Right lung (tissue), 10 donors: ENCODE results near the gene PINLYP. TPM values are rescaled to one million over a fixed set of nuclear protein-coding genes. Genes with fewer than 3 reads are reported as not detected.

Experiments used
- DNase-seq, 2 donors: peaks; one replicate each; pipeline ENCODE4 v3.0.0-alpha.2; 2013
- long read RNA-seq, 8 donors: transcript quantifications; one replicate each; lab custom pipeline, GENCODE V29; 2026
- polyA plus RNA-seq, 5 donors: library from polyadenylated mRNA; unstranded; fragments of 120-200 nt; gene quantifications; one replicate each; pipeline versions ENCODE4 v1.2.1 to v1.2.3, GENCODE V29; 2013; ENCODE audit warnings: inconsistent platforms in 1 of 5, low replicate concordance in 1 of 5; ENCODE audit not compliant: insufficient read length in 5 of 5, insufficient read depth in 1 of 5

Gene PINLYP
- polyA plus RNA-seq, result 10 to 100 TPM; 17.1 to 20.5 (median 18.2) TPM
- long read RNA-seq, donor 1, partial matches to known transcripts, result 0 of 9 reads
- long read RNA-seq, donor 1, other reads (novel, unspliced or antisense), result 0 of 9 reads
- long read RNA-seq, donor 2, partial matches to known transcripts, result 0 of 3 reads
- long read RNA-seq, donor 2, other reads (novel, unspliced or antisense), result 0 of 3 reads
- long read RNA-seq, donor 3, partial matches to known transcripts, result 8 of 14 reads
- long read RNA-seq, donor 3, other reads (novel, unspliced or antisense), result 0 of 14 reads
- long read RNA-seq, donor 4, partial matches to known transcripts, result 0 of 7 reads
- long read RNA-seq, donor 4, other reads (novel, unspliced or antisense), result 0 of 7 reads
- long read RNA-seq, donor 5, transcript PINLYP-205 (4 exons, 557 nt), result major isoform, 7 of 19 reads
- long read RNA-seq, donor 5, transcript PINLYP-203 (4 exons, 569 nt), result minor isoform, 6 of 19 reads
- long read RNA-seq, donor 5, transcript PINLYP-204 (3 exons, 706 nt), result minor isoform, 6 of 19 reads
- long read RNA-seq, donor 5, partial matches to known transcripts, result 0 of 19 reads
- long read RNA-seq, donor 5, other reads (novel, unspliced or antisense), result 0 of 19 reads
- long read RNA-seq, donor 6, transcript PINLYP-205 (4 exons, 557 nt), result major isoform, 10 of 19 reads
- long read RNA-seq, donor 6, transcript PINLYP-204 (3 exons, 706 nt), result minor isoform, 8 of 19 reads
- long read RNA-seq, donor 6, partial matches to known transcripts, result 0 of 19 reads
- long read RNA-seq, donor 6, other reads (novel, unspliced or antisense), result 0 of 19 reads
- long read RNA-seq, donor 7, partial matches to known transcripts, result 0 of 7 reads
- long read RNA-seq, donor 7, other reads (novel, unspliced or antisense), result 0 of 7 reads
- long read RNA-seq, donor 8, partial matches to known transcripts, result 0 of 6 reads
- long read RNA-seq, donor 8, other reads (novel, unspliced or antisense), result 0 of 6 reads

DNA sequence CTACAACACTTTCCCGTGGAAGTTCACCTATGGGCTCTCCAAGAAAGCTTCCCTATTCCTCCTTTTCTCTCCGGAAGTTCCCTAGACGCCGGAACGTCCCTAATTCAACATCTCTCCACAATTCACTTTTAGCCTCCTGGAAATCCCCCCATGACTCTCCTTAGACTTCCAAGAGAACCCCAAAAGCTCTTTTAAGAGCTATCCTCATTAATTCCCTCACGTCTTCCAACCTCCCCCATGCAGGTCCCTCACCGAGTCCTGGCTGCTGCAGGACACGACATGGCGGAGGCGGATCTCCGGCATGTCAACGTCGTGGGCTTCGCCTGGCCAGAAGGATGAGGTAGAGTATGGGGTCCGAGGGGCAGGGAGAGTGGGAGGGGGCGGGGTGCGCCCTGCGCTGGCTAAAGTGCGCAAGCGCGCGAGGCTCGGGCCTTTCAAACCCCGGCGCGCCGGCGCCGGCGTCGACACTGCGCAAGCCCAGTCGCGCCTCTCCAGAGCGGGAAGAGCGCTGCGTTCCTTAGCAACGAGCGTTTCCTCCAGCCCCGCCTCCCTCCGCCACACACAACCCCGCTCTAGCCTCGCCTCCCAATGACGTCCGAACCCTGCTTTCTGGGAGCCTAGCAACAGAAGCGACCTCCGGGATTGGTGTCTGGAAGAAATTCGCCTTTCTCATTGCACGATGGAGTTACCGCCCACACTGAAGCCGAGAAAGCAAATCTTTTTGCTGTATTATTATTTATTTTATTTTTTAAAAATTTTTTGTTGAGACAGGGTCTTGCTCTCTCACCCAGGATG is at the start of gene PINLYP, which contains the start of gene XRCC1:
Gene PINLYP, plus strand, starts transcription at position 646 of the 795 bp plus-strand sequence. CDS start 1,391 bp downstream, outside the sequence.
Gene XRCC1, minus strand, starts transcription at position 372 of the 795 bp plus-strand sequence. Its CDS starts 69 bp downstream, at position 303.
- peak; percentile 98 to 99 for DNase-seq

DNA sequence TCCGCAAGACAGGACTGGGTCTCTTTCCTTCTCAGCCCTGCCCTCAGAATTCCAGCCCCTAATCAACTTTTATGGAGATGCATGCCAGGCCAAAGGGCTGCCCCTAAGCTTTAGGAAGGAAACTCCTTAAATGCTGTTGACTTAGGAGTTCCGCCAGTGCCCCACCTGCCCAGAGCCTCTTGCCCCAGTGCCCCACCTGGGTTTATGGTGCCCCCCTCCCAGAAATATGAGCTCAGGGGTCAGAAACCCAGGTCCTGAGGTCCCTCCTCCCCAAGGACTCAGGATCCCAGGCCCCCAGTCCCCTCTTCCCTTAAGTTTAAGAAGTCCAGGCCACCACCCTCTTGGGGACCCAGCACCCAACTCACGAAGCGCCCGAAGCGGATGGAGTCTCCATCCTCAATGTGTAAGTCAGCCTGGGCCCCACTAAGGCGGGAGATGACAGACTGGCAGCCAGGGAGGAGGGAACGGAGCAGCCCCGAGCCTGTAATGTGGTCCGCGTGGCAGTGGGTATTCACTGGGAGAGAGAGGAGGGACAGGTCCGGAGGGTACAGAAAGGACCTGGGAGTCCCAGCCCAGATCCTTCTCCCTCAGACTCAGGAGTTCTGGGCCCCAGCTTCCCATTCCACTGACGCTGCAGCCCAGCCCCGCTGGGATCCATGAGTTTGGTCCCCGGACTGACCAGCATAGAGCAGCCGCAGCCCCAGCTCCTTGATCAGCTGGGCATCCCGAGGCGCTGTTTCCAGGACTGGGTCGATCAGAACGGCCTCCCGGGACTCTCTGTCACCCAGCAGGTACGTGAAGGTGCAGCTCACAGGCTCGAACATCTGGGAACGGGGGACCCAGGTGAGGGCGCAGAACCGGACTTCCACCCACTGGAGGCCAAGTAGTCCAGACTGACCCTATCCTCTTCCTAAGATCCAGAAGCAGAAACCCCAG is 49.5 kb upstream of the PINLYP start:
- no peak for DNase-seq

DNA sequence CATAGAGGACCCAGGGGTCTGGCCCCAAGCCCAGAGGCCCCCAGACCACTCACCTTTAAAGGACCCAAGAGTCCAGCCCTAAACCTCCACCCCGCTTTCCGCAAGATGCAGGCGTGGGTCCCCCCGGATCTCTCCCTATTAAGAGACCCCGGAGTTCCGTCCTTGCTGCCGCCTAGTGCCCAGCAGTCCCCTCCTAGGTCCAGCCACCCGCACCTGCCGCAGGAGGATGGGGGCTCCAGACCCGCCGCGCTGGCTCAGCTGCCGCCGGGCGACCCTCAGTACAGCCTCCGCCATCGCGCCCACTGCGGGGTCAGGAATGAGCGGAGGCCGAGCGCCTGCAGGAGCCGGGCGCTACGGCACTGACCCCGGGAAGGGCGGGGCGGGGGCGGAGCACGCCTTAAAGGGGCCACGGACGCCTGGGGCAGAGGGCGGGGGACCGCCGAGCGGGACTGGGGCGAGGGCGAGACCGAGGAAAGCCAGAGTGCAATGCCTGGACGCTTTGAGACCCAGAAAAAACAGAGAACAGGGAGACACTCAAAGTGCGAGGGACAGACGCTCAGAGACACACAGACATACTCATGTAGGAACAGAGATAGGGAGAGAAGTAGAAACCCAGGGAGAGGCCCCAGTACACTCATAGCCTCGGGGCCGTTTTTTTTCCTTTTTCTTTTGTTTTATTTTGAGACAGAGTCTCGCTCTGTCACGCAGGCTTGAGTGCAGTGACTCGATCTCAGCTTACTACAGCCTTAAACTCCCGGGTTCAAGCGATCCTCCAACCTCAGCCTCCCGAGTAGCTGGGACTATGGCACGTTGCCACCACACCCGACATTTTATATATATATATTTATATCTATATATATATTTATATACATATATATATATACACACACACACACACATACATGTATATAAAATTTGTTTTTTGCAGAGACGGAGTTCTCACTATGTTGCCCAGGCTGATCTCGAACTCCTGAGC is 48.4 kb upstream of the PINLYP start, which contains the start of gene ETHE1:
Gene ETHE1, minus strand, starts transcription at position 318 of the 976 bp plus-strand sequence. Its CDS starts 24 bp downstream, at position 294.
- DNase-seq, result peak; percentile 60 to 71

DNA sequence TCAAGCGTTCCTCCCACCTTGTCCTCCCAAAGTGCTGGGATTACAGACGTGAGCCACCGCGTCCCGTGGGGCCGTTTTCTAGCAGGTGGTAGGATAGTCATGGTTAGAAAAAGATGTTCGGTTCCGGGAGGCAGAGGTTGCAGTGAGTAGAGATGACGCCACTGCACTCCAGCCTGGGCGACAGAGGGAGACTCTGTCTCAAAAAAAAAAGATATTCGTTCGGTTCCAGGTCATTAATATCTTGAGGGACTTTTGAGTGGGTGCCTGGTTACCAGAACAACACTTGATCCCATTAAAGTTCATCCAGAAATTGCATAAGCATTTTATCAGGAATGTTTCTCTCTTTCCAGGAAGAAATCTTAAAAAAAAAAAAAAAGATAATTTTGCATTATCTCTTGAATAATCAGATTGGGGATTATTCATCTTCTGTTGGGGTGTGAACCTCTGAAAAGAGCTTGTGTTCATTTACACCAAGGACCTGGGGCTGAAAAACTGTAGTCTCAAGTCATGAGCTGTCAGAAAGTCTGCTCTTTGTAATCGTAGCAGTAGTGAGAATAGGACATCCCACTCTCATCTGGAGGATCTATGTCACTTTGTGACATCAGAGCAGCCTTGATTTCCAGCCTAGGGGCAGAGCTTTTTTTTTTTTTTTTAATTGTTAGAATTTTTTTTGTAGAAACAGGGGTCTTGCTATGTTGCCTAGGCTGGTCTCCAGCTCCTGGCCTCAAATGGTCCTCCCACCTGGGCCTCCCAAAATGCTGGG is 47.6 kb upstream of the PINLYP start:
- DNase-seq, result peak in 1 of 2 donors; percentile 39

DNA sequence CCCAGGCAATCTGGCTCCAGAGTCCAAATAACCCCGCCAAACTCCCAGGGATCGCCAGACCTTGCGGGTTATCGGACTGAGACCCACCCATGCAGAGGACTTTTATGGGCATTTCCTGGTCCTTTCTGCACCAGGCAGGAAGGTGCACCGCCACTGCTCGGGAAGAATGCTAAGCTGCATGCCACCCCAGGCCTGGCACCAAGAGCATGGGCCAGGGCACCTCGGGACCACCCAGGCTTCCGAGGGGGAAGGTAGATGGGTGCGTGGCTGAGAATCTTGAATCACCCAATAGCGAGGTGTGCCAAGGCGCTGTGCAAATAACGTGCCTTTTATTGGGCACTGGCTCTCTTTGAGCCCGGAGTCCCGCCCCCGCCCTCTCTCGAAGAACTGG is 43.0 kb upstream of the PINLYP start:
- DNase-seq, result no peak

DNA sequence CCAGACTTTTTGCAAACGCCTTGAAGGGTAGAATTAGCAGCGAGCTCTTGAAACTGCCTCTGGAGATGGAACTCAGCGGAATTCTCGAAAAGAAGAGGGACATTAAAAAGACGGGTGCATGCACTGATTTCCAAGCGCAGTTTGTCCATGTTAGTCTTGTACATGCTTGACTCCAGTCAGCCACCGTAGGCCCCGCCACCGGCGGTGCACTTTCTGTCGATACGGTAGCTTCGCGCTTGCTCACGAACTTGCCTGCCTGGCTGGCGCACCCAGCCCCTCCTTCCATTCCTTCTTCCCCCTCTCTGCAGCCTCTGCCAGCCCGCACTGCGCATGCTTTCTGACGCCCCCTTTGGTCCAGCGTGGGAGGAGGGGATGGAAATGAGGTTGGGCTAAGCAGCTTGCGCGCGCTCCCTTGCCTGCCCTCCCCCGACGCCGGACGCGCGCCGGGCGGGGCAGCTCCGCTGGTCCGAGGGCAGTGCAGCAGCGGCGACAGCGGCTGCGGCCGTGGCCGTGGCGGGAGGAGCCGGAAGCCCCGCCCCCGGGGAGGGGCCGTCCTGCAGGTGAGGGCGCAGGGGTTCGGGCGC is 42.5 kb upstream of the PINLYP start, which contains the start of gene ZNF575:
Gene ZNF575, plus strand, starts transcription at position 227 of the 584 bp plus-strand sequence. CDS start 1,235 bp downstream, outside the sequence.
- peak; percentile 95 to 96 for DNase-seq

DNA sequence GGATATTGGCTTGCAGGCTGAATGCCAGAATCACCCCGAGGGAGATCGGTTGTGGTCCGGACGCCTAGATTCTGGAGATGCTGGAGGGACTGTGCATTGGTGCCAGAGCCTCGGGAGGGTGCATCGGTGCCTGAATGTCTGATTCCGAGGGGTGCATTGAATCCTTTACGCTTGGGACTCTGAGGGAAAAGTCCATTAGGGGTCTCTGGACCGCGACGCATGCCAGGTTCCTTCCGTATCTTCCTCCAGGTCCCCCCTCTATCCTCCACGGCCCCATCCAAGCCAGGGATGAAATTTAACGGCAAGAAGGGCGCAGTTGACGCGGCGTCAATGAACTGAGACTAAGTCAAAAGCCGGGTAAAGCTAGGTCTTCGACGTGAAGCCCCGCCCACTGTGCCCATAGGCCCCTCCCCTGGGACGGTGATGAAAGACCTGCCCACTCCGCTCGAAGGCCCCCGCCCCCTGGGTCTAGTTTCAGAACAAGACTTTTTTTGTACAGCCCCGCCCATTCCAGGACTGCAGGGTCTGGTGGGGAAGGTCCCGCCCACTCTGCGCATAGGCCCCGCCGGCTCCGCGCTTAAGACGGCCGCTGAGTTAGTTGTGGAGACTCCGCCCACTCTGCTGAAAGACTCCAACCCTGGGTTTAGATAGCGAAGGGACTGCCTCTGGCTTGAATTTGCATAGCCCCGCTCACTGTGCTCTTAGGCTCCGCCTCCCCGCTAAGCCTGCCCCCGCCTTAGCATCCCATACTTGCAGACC is 41.9 kb upstream of the PINLYP start:
- DNase-seq, result peak; percentile 98

DNA sequence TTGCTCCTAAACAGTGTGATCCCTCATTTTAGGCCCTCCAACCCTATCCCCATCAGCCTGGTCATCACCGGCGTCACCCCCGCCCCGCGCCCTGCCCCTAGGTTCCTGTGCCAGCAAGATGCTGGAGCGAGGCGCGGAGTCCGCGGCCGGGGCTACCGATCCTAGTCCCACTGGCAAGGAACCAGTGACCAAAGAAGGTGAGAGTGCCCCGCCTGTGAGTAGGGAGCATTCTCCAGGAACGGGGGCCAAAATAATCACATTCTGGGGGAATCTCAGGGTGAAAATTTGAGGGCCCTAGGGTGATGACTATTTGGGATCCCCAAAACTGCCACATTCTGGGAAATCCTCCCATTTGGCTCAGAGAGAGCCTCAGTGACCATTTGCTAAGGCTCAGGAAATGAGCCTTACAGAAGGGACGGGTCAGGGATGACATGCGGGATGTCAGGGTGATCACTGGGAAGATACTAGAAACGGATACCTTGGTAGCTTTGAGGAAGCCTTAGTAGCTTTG is 41.2 kb upstream of the PINLYP start:
- DNase-seq, result peak in 1 of 2 donors; percentile 14

DNA sequence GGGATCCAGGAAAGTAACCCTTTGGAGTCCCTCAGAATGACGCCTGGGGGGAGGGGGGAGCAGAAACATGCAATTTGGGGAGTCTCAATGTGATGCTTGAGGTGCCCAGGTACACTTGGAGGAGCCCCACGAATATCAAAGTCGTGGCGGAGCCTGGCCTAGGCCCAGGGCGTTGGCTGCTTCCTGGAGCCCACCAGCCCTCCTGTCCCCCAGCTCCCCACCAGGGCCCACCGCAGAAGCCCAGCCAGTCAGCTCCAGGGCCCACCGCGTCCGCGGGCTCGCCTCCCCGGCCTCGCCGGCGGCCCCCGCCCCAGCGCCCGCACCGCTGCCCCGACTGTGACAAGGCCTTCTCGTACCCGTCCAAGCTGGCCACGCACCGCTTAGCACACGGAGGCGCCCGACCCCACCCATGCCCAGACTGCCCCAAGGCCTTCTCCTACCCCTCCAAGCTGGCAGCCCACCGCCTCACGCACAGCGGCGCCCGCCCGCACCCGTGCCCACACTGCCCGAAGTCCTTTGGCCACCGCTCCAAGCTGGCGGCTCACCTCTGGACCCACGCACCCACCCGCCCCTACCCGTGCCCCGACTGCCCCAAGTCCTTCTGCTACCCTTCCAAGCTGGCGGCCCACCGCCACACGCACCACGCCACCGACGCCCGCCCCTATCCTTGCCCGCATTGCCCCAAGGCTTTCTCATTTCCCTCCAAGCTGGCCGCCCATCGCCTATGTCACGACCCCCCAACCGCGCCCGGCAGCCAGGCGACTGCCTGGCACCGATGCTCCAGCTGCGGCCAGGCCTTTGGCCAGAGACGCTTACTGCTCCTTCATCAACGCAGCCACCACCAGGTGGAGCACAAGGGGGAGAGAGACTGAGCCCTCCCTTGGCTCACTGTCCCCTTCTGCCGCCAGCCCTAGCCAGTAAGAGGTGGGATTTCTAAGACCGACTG is 40.5 kb upstream of the PINLYP start:
- DNase-seq, result peak; percentile 52 to 61

DNA sequence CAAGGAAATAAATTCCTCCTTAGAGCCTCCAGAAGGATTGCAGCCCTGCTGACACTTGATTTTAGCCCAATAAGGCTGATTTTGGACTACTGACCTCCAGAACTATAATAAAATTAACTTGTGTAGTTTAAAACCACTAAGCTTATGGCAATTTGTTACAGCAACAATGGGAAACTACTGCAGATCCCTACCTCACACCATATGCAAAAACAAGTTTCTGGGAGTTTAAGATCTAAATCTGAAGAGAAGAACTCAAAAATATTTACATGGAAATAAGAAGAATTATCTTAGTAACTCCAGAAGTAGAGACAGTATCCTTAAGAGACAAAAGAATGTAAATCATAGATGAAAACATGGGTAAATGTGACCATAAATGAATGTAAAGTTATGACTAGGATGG is 36.7 kb upstream of the PINLYP start:
- no peak for DNase-seq

DNA sequence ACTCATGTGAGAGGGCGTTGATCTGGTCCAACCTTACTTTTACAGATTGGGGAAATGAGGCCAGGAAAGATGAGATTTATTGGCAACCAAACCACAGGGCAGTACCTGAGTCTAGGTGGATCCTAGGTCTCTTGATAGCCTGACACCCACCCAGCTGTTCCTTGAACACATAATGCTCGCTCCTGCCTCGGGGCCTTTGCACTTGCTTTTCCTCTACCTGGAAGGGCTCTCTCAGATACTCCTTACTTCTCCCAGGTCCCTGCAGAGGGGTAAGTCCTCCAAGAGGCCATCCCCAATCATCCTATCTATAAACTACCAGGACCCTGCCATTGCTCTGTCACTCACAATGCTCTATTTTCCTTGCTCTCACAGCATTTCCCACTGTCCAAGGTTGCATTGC is 35.2 kb upstream of the PINLYP start:
- no peak for DNase-seq

DNA sequence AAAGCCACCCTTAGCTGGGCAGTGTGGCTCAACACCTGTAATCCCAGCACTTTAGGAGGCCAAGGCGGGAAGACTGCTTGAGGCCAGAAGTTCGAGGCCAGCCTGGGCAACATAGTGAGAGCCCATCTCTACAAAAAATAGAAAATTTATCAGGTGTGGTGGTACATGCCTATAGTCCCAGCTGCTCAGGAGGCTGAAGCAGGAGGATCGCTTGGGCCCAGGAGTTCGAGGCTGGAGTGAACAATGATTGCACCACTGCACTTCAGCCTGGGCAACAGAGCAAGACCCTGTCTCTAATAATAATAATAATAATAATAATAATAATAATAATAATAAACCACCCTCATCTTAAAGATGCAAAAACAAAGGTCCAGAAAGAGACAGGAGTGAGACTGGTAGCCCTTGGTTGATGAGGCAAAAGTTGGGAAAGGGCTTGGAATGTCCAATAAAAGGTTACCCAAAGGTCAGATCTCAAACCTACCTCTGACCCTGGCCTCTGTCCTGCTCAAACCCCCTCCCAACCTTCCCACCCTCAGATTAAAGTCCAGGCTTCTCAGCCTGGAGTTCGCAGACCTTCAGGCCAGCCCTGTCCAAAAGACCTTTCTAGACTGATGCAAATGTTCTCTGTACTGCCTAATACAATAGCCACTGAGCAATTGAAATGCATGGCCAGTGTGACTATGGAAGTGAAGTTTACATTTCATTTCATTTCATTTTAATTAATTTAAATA is 33.5 kb upstream of the PINLYP start:
- no peak for DNase-seq

DNA sequence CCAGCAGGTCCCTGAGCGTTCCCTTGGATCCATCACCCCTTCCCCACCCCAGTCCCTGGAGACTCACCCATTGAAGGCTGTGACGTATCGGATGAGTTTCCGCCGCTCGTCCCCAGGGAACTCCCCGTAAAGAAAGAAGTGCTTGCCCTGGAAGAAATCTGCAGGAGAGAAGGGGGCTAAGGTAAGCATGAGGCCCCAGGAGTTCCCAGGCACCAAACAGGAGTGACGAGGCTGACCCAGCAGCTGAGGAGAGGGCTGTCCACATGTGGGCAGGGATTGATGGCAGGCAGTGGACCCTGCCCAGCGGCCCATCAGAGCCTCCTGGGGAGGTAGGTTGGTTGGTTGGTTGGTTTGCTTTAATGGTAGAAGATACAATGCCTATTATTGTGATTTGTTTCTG is 31.5 kb upstream of the PINLYP start:
- DNase-seq, result no peak

DNA sequence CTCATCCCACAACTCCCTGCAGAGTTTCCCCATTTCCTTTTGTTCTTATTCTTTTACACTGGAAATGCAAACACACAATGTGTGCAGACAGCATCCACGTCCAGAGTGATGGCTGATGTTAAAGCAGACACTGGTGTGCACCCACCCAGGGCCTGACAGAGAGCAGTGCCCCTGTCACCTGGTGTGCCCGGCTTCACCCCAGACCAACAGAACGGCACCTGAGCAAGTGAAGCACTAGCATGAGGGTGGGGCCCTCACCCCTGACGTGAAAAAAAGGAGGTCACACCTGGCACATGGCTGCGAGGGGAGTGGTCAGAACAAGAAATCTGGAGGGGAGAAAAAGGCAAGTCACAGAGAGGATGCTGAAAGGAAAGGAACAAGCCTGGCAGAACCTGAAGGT is 30.3 kb upstream of the PINLYP start:
- no peak for DNase-seq
